Measurements from ENCODE around the gene GULP1.
A peak's percentile ranks its signal among the peaks of the same experiment; 100 is the strongest.
"Not testable (repeated sequence)": the region's sequence is repeated elsewhere in the genome, so short reads cannot be mapped to it uniquely, and the experiment has no call there.

The GULP1 gene

DNA sequence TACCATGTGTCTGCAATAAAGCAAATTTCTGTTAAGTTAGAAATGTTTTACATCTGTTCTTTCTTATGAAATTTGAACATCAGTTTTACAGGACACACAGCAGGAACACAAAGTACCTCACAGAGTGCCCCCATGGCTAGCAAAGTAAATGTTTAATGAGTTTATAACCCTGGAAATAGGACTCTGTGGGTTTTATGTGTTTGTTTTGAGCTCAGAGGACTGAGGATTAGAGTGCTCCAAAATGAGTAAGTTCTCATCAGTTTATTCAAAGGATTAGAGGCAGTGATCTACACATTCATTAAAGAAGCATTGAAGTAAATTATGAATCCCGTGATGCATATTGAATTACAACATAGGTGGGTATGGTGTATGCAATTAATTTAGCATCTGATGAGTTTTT, 281.8 kb downstream of the GULP1 start:
- no peak for ATAC-seq

DNA sequence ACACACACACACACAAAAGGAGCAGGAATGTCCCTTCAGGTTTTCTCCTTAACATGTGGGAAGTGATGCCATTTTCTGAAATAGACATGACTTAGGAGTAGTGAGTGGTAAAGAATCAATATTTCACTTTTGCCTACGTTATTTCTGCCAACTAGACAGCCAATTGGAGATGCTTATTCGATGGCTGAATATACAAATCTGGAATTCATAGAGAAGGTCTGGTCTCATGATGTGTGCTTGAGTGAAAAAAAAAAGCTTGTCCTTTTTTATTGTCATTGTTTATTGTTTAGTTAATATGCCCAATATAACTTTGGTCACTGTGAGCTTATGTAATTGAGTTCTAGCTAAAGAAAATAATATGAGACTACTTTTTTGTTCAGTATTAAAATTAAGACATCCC, 284.3 kb downstream of the GULP1 start:
- no peak for ATAC-seq
- no peak for DNase-seq
- Mint-ChIP-seq H3K4me1 (no peaks in the 10 kb centered on the region), H3K27me3 (no peaks in the 10 kb centered on the region), H3K4me3 (no peak overlapping the region), H3K27ac (no peak overlapping the region), H3K9me3 (no peaks in the 10 kb centered on the region)

More for the DNA sequence above, 281.8 kb downstream of the GULP1 start:
- Mint-ChIP-seq H3K4me1 (no peaks in the 10 kb centered on the region), H3K27ac (no peak overlapping the region), H3K4me3 (no peak overlapping the region), H3K27me3 (no peaks in the 10 kb centered on the region), H3K9me3 (no peaks in the 10 kb centered on the region)
- DNase-seq: no peak

DNA sequence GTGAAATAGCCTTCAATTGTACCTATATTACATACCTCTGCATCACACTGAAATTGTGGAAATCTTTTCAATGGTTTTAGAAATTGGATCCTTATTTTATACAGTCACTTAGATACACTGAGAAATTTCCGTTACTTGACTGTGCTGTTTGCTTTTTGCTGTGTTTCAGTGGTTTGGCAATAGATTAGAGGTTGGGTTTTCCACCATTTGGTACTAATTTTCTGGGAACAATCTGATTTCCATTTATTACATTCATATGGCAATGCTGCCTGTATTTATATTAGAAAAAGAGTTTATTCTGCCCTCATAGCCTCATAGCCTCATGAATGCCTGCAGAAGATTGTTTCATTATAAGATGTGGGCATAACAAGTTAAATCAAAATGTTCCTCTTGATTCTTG, 285.0 kb downstream of the GULP1 start:
- H3K27me3 Mint-ChIP-seq: no peaks in the 10 kb centered on the region
- DNase-seq (no peak), ATAC-seq (no peak)

DNA sequence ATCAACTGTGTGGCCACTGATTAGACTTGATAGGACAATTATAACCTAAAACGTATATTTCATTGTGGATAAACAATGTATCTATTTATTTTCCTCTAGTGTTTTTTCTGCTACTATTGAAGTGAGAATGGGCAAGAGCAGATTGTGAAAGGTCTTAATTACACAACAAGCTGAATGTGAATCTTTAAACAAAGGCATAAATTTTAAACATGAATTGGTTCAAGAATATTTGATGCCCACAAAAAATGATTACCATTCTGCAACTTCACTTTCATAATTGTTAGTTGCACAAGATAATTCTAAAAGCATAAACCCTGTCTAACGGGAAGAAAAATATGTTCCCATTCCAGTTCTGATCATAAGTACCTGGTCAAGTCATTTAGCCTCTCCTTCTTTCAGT, 285.6 kb downstream of the GULP1 start:
- ATAC-seq (no peak), DNase-seq (no peak)
- H3K27ac Mint-ChIP-seq: no peak overlapping the region
- no peaks in the 10 kb centered on the region for H3K4me1 Mint-ChIP-seq
- no peaks in the 10 kb centered on the region for H3K9me3 Mint-ChIP-seq
- no peak overlapping the region for H3K4me3 Mint-ChIP-seq
- H3K27me3 Mint-ChIP-seq: no peaks in the 10 kb centered on the region

More for the DNA sequence above, 285.0 kb downstream of the GULP1 start:
- no peaks in the 10 kb centered on the region for H3K9me3 Mint-ChIP-seq
- no peak overlapping the region for H3K27ac Mint-ChIP-seq
- no peak overlapping the region for H3K4me3 Mint-ChIP-seq
- no peaks in the 10 kb centered on the region for H3K4me1 Mint-ChIP-seq

DNA sequence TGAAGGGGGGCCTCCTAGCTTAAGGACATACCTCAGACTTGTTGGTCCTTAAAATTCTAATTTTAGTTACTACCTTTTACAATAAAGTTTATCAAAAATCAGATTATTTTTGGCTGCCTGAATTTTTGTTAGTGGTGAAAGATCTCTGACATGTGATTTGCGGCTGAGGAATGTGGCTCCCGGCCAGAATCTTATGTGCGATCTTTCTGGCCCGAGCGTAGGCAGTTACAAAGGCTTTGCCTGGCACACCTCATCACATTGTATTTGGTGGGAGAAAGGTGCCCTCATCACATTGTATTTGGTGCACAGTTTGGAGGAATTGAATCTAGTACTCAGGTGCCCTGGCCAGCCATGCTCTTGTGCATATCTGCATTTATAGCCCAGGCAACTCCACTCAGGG, 289.1 kb downstream of the GULP1 start:
- H3K4me1 Mint-ChIP-seq: no peaks in the 10 kb centered on the region
- H3K27me3 Mint-ChIP-seq: no peaks in the 10 kb centered on the region
- no peak overlapping the region for H3K27ac Mint-ChIP-seq
- DNase-seq: no peak
- no peak overlapping the region for H3K4me3 Mint-ChIP-seq
- no peaks in the 10 kb centered on the region for H3K9me3 Mint-ChIP-seq
- ATAC-seq: no peak

DNA sequence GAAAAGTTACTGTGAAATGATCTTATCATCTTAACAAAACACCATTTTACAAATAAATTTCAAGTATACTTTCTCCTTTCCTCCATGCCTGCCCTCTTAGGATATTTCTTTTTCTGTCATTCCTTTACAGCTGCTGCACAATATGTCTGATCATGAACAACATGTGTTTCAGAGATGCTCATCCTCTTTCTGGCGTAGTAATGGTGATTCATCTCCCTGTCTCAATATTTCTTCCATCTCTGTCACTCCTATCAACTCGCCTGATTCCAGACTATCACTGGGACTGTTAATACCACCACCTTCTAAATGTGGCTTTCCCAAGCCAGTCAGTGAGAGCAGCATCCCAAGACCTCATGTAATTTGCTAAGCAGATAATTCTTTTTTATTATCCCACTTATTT, 290.5 kb downstream of the GULP1 start:
- Mint-ChIP-seq H3K4me1 (no peaks in the 10 kb centered on the region), H3K27ac (no peak overlapping the region), H3K4me3 (no peak overlapping the region), H3K9me3 (no peaks in the 10 kb centered on the region), H3K27me3 (no peaks in the 10 kb centered on the region)
- ATAC-seq (no peak), DNase-seq (no peak)

DNA sequence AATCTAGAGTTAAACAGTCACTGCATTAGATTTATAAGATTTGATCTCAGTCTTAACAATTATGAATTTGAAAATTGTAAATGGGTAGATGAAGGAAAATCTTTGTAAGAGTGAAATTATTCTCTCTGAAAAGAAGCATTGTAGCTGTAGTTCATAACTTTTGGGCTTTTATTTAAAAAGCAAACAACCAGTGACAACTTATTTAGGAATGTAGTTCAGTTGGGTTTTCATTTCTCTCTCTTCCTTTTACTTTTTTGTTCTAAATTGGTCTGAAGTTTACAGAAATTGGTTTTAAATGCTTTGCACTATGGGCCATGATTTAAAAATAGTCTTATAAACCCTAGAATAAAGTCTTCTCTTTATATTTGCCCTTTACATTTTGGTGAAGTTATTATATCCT, 296.6 kb downstream of the GULP1 start:
- no peak for ATAC-seq
- no peak overlapping the region for H3K27ac Mint-ChIP-seq
- no peaks in the 10 kb centered on the region for H3K4me1 Mint-ChIP-seq
- no peaks in the 10 kb centered on the region for H3K27me3 Mint-ChIP-seq
- no peaks in the 10 kb centered on the region for H3K9me3 Mint-ChIP-seq
- no peak for DNase-seq
- H3K4me3 Mint-ChIP-seq: no peak overlapping the region

DNA sequence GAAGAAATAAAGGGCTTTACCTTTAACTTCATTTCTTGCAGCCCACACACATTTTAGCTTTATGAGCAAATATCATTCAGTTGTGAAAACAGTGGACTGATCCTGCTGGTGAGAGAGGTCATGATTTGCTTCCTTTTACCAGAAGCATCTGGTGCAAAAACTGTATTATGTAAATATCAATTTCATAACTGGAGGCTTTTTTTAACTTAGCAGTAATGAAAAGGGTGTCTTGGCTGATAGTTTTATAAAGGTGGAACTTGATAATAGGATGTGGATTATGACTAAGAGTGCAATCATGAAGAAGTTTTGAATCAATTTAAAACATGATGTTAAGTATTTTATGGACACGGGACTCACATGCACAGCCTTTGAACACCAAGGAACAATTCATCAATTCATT, 304.4 kb downstream of the GULP1 start:
- no peaks in the 10 kb centered on the region for H3K27me3 Mint-ChIP-seq
- H3K4me1 Mint-ChIP-seq: no peaks in the 10 kb centered on the region
- no peak overlapping the region for H3K4me3 Mint-ChIP-seq
- no peak for DNase-seq
- H3K27ac Mint-ChIP-seq: no peak overlapping the region
- no peak for ATAC-seq
- H3K9me3 Mint-ChIP-seq: no peaks in the 10 kb centered on the region

DNA sequence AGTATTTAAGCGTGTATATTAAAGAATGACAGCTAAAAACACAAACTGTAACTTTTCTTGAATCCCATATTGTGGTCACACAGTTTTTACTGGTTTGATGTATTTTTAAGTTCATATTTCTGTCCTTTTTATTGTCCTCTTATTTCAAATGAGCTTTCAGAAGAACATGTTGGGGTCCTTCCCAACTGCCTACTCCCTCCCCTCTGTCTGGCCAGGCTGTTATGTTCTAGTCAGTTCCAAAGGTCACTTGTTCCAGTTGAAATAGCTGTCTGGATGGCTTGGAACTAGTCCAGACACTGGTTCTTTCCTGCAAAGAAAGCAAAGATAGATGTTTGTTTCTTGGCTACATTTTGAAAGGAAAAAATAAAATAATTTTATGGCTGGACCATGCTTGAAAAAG, 306.9 kb downstream of the GULP1 start:
- no peak overlapping the region for H3K4me3 Mint-ChIP-seq
- no peaks in the 10 kb centered on the region for H3K27me3 Mint-ChIP-seq
- H3K4me1 Mint-ChIP-seq: no peaks in the 10 kb centered on the region
- no peaks in the 10 kb centered on the region for H3K9me3 Mint-ChIP-seq
- no peak for DNase-seq
- no peak overlapping the region for H3K27ac Mint-ChIP-seq
- no peak for ATAC-seq

DNA sequence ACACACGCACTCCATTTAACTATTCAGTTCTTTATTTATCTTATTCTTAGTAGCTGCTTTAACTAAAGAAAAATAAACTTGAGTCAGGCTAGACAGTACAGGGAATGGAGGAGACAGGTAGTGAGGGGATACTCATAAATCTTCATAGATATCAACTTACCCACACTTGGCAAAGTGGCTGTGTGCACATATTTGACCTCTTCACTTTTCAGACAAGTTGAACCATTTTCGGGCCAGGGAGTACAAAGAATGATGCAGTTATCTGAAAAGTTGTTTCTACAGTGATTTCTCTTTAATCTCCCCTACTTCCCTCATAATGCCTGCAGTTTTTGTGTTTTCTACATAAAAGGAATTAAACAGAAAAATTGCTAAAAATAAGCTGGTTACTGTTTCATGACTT, 307.5 kb downstream of the GULP1 start:
- Mint-ChIP-seq H3K9me3 (no peaks in the 10 kb centered on the region), H3K4me3 (no peak overlapping the region), H3K27ac (no peak overlapping the region), H3K4me1 (no peaks in the 10 kb centered on the region), H3K27me3 (no peaks in the 10 kb centered on the region)
- DNase-seq (no peak), ATAC-seq (no peak)

DNA sequence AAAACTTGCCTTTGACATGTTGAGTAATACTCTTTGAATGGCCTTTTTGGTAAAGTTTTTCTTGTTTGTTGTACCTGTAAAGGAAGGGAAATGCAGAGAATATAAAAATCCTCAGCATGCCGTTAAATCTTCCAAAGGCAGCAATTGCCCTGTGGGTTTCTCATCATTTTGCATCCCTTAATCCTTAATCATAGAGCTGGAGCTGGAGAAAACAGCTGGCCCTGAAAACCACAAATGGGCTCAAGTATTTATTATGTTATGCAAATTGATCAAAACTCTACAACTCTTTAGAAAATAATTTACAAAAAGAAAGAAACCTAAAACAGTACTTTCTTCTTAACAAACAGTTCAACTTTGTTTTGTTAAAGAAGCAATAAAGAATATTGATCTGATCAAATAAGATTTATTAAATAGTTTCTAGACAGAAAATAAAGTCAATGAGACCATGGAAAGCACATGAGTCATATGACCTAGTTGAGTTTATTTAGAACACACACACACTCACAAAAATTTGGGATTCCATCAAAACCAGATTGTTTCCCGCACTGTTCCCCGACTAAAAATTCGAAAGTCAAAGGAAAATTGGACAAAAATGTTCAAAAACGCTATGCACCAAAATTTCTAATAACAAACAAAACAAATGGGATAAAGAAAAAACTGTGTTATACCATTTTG, 309.0 kb downstream of the GULP1 start:
- Mint-ChIP-seq H3K27ac (no peak overlapping the region), H3K4me3 (no peak overlapping the region), H3K27me3 (no peaks in the 10 kb centered on the region), H3K9me3 (no peaks in the 10 kb centered on the region), H3K4me1 (no peaks in the 10 kb centered on the region)
- no peak for ATAC-seq
- no peak for DNase-seq

DNA sequence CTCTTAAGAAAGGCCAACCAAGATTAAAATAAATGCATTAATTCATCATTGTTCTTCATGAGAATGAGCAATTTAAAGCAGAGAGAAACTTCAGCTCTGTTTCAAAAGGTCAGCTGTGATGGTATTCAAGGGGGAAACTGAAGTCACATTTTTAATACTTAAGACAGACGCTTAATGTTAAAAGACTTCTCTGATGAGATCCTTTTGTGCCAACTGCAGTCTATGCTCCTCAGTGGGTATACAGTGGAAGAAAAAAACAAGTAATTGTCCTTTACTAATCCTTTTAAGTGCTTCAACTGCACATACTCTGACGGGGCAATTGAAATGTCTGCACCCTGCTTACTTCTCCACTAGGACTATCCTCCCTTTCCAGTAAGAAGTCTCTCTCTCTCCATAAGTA, 309.7 kb downstream of the GULP1 start:
- H3K4me1 Mint-ChIP-seq: no peaks in the 10 kb centered on the region
- H3K27ac Mint-ChIP-seq: no peak overlapping the region
- H3K4me3 Mint-ChIP-seq: no peak overlapping the region
- no peaks in the 10 kb centered on the region for H3K27me3 Mint-ChIP-seq
- ATAC-seq (no peak), DNase-seq (no peak)
- H3K9me3 Mint-ChIP-seq: no peaks in the 10 kb centered on the region

DNA sequence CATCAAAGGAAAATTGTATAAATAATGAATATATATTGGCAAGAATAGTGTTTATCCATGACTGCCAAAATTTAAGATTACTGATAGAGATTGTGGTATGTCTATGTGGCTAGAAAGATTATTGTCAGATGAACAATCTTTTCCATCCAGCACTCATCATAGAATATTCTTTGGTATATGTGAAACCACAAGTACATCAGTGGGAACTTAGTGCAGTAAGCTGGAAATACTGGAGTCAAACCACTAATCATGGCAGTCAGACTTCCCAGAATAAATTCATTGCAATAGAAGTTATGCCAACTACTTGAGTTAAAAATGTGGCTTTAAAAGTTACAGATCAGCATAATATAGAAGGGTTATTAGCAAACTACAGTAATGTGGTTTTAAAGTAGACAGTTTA, 310.3 kb downstream of the GULP1 start:
- H3K9me3 Mint-ChIP-seq: no peaks in the 10 kb centered on the region
- DNase-seq (no peak), ATAC-seq (no peak)
- H3K4me1 Mint-ChIP-seq: no peaks in the 10 kb centered on the region
- no peak overlapping the region for H3K27ac Mint-ChIP-seq
- no peaks in the 10 kb centered on the region for H3K27me3 Mint-ChIP-seq
- H3K4me3 Mint-ChIP-seq: no peak overlapping the region

DNA sequence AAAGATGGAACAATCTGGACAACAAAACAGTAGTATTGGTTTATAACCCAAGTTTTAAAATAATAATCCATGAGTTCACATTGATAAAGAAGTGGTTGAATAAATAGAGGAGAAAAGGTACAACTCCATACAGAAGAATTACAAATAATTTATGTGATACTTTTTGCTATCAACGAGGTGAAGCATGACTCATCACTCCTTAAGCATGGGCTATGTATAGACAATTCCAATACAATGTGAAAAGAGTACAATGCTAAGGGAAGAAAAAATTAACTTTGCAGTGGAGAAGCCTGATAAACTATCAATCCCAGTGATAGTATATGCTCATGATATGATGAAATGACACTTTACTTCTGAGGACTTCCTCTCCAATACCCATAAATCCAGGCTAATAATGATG, 312.9 kb downstream of the GULP1 start:
- no peaks in the 10 kb centered on the region for H3K4me1 Mint-ChIP-seq
- H3K27me3 Mint-ChIP-seq: no peaks in the 10 kb centered on the region

DNA sequence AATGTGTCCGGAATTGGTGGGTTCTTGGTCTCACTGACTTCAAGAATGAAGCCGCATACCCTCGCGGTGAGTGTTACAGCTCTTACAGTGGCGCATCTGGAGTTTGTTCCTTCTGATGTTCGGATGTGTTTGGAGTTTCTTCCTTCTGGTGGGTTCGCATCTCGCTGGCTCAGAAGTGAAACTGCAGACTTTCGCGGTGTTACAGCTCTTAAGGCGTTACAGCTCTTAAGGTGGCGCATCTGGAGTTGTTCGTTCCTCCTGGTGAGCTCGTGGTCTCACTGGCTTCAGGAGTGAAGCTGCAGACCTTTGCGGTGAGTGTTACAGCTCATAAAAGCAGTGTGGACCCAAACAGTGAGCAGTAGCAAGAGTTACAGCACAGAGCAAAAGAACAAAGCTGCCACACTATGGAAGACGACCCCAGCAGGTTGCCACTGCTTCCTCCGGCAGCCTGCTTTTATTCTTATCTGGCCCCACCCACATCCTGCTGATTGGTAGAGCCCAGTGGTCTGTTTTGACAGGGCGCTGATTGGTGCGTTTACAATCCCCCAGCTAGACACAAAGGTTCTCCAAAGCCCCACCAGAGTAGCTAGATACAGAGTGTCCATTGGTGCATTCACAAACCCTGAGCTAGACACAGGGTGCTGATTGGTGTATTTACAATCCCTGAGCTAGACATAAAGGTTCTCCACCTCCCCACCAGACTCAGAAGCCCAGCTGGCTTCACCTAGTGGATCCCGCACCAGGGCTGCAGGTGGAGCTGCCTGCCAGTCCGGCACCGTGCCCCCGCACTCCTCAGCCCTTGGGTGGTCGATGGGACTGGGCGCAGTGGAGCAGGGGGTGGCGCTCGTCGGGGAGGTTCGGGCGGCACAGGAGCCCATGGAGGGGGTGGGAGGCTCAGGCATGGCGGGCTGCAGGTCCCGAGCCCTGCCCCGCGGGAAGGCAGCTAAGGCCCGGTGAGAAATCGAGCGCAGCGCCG, 314.2 kb downstream of the GULP1 start:
- peak; percentile 53 for ATAC-seq

More for the DNA sequence above, 312.9 kb downstream of the GULP1 start:
- no peak for ATAC-seq
- DNase-seq: no peak
- no peak overlapping the region for H3K27ac Mint-ChIP-seq
- no peak overlapping the region for H3K4me3 Mint-ChIP-seq
- no peaks in the 10 kb centered on the region for H3K9me3 Mint-ChIP-seq

DNA sequence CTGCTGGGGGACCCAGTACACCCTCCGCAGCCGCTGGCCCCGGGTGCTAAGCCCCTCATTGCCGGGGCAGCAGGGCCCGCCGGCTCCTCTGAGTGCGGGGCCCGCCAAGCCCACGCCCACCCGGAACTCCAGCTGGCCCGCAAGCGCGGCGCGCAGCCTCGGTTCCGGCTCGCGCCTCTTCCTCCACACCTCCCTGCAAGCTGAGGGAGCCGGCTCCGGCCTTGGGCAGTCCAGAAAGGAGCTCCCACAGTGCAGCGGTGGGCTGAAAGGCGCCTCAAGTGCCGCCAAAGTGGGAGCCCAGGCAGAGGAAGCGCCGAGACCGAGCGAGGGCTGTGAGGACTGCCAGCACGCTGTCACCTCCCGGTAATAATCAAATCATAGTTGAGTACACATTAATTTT, 314.9 kb downstream of the GULP1 start:
- ATAC-seq, H3K27me3 Mint-ChIP-seq, H3K4me1 Mint-ChIP-seq, H3K9me3 Mint-ChIP-seq: not testable (repeated sequence)
- peak in 1 of 2 donors; percentile 41 for DNase-seq
- peak overlapping the region in 1 of 2 donors; percentile 82 for H3K4me3 Mint-ChIP-seq
- peak overlapping the region in 1 of 2 donors; percentile 81 for H3K27ac Mint-ChIP-seq

More for the DNA sequence above, 314.2 kb downstream of the GULP1 start:
- peak overlapping the region in 1 of 2 donors; percentile 65 for H3K27ac Mint-ChIP-seq
- peak overlapping the region in 1 of 2 donors; percentile 71 for H3K4me3 Mint-ChIP-seq
- not testable (repeated sequence) for H3K9me3 Mint-ChIP-seq, H3K4me1 Mint-ChIP-seq, H3K27me3 Mint-ChIP-seq
- DNase-seq: peak in 1 of 2 donors; percentile 49
